H1 (cell line): ENCODE data around the gene GJB6. TPM values are rescaled to one million over a fixed set of nuclear protein-coding genes. Genes with fewer than 3 reads are reported as not detected.

Experiments used
- CTCF ChIA-PET: fragments of 300-600 bp; sonication (Branson Sonifier 250); formaldehyde crosslinking; loops from one replicate; lab custom pipeline; 2021; ENCODE audit not compliant: partially characterized antibody; lab: Charles Lee
- POLR2A ChIA-PET: fragments of 300-600 bp; sonication (Branson Sonifier 250); formaldehyde crosslinking; loops from one replicate; lab custom pipeline; 2021; ENCODE audit warnings: inconsistent platforms; ENCODE audit not compliant: partially characterized antibody; lab: Charles Lee
- DNase-seq, 2 experiments: peaks; one replicate each; pipeline versions ENCODE4 v3.0.0 to v3.0.0-alpha.2; 2010 to 2022; ENCODE audit warnings: low spot score in 2 of 2, low read depth in 1 of 2, mixed read lengths in 1 of 2
- FAIRE-seq: peaks from 2 replicates; lab custom pipeline; 2011; peaks lifted over from hg19 to GRCh38; lab: Jason Lieb, UNC
- H2AFZ ChIP-seq: 2 replicates; pipeline ENCODE4 v1.8.1; 2012; ENCODE audit warnings: low read length, inconsistent platforms
- H2AK5ac ChIP-seq: 2 replicates; pipeline ENCODE4 v1.6.1; 2013; ENCODE audit warnings: low read depth, low read length
- H2BK120ac ChIP-seq: replicated peaks from 2 replicates; pipeline ENCODE3; 2013; ENCODE audit warnings: low read depth, low read length, inconsistent platforms
- H2BK12ac ChIP-seq: 2 replicates; pipeline ENCODE4 v1.6.1; 2013; ENCODE audit warnings: low read depth, low read length
- H2BK15ac ChIP-seq: 2 replicates; pipeline ENCODE4 v1.6.1; 2013; ENCODE audit warnings: low read length
- H2BK20ac ChIP-seq: 2 replicates; pipeline ENCODE4 v1.6.1; 2013; ENCODE audit warnings: low read length
- H2BK5ac ChIP-seq: 2 replicates; pipeline ENCODE4 v1.6.1; 2013; ENCODE audit warnings: low read depth, low read length
- H3K14ac ChIP-seq: 2 replicates; pipeline ENCODE4 v1.6.1; 2013; ENCODE audit warnings: inconsistent platforms; ENCODE audit not compliant: insufficient read length
- H3K18ac ChIP-seq: 2 replicates; pipeline ENCODE4 v1.6.1; 2013; ENCODE audit warnings: low read length; ENCODE audit errors: extremely low read depth
- H3K23ac ChIP-seq: 2 replicates; pipeline ENCODE4 v1.6.1; 2013; ENCODE audit warnings: inconsistent platforms; ENCODE audit not compliant: insufficient read length
- H3K23me2 ChIP-seq: 2 replicates; pipeline ENCODE4 v1.6.1; 2013; ENCODE audit warnings: low read depth, low read length
- H3K27ac ChIP-seq: 2 replicates; pipeline ENCODE4 v1.6.1; 2011; ENCODE audit warnings: low read depth, low read length, inconsistent platforms
- H3K27me3 ChIP-seq, 4 experiments: replicated peaks in 1 of 4; 1 replicate in 1 of 4; 2 replicates in 3 of 4; pipeline versions ENCODE4 v1.6.1 to v1.8.1; 2011 to 2013; ENCODE audit warnings: low read length in 3 of 4, mild to moderate bottlenecking in 3 of 4, inconsistent platforms in 2 of 4, mixed read lengths in 2 of 4, moderate library complexity in 1 of 4; ENCODE audit not compliant: control insufficient read depth in 3 of 4, insufficient read depth in 3 of 4; ENCODE audit errors: extremely low read depth in 1 of 4
- H3K36me3 ChIP-seq, 4 experiments: 2 replicates each; pipeline versions ENCODE4 v1.6.1 to v1.8.1; 2011 to 2013; ENCODE audit warnings: mild to moderate bottlenecking in 4 of 4, low read length in 3 of 4, moderate library complexity in 2 of 4, control low read depth in 1 of 4, inconsistent platforms in 1 of 4; ENCODE audit not compliant: insufficient read depth in 4 of 4, control insufficient read depth in 2 of 4
- H3K4ac ChIP-seq: replicated peaks from 2 replicates; pipeline ENCODE3; 2013; ENCODE audit warnings: low read length, low read depth, mixed read lengths, inconsistent platforms; ENCODE audit not compliant: insufficient read length
- H3K4me1 ChIP-seq, 4 experiments: replicated peaks in 1 of 4; 1 replicate in 1 of 4; 2 replicates in 3 of 4; pipeline versions ENCODE4 v1.6.1 to v1.8.1; 2011 to 2013; ENCODE audit warnings: low read length in 3 of 4, inconsistent platforms in 2 of 4, mixed read lengths in 1 of 4; ENCODE audit not compliant: insufficient read depth in 4 of 4, control insufficient read depth in 3 of 4
- H3K4me2 ChIP-seq, 2 experiments: 2 replicates each; pipeline versions ENCODE4 v1.6.1 to v1.8.1; 2011 to 2013; ENCODE audit warnings: low read depth in 2 of 2, low read length in 2 of 2, control low read depth in 1 of 2, inconsistent platforms in 1 of 2, mild to moderate bottlenecking in 1 of 2; ENCODE audit not compliant: insufficient read depth in 1 of 2
- H3K4me3 ChIP-seq, 4 experiments: fragments of 200-600, 300-600 bp in 1 of 4; sonication (generic), shearing (Covaris generic), sonication (Bioruptor Twin) in 1 of 4; 2 replicates each; pipeline versions ENCODE4 v1.5.1 to v1.8.1; 2011 to 2016; ENCODE audit warnings: low read length in 4 of 4, low read depth in 3 of 4, control low read depth in 2 of 4, inconsistent platforms in 2 of 4, mild to moderate bottlenecking in 2 of 4, mixed read lengths in 1 of 4, moderate library complexity in 1 of 4; ENCODE audit not compliant: insufficient read depth in 2 of 4; ENCODE audit errors: extremely low read depth in 1 of 4
- H3K56ac ChIP-seq: replicated peaks from 2 replicates; pipeline ENCODE3; 2013; ENCODE audit warnings: low read depth, mild to moderate bottlenecking, mixed read lengths, low read length, inconsistent platforms; ENCODE audit not compliant: insufficient read length
- H3K79me1 ChIP-seq: 2 replicates; pipeline ENCODE4 v1.6.1; 2013; ENCODE audit warnings: low read depth, low read length, control low read depth
- H3K79me2 ChIP-seq, 2 experiments: 2 replicates each; pipeline versions ENCODE4 v1.6.1 to v1.8.1; 2012 to 2013; ENCODE audit warnings: low read length in 2 of 2, mild to moderate bottlenecking in 2 of 2, inconsistent platforms in 1 of 2; ENCODE audit not compliant: insufficient read depth in 2 of 2, control insufficient read depth in 1 of 2
- H3K9ac ChIP-seq, 4 experiments: replicated peaks in 1 of 4; 1 replicate in 1 of 4; 2 replicates in 3 of 4; pipeline versions ENCODE4 v1.6.1 to v1.8.1; 2011 to 2013; ENCODE audit warnings: low read depth in 3 of 4, low read length in 3 of 4, control low read depth in 2 of 4, mild to moderate bottlenecking in 2 of 4, moderate library complexity in 2 of 4, inconsistent platforms in 1 of 4; ENCODE audit errors: extremely low read depth in 1 of 4
- H3K9me3 ChIP-seq, 2 experiments: 2 replicates each; pipeline versions ENCODE4 v1.6.1 to v1.8.1; 2012 to 2013; ENCODE audit warnings: mild to moderate bottlenecking in 2 of 2, moderate library complexity in 2 of 2, control low read depth in 1 of 2, inconsistent platforms in 1 of 2, low read depth in 1 of 2, low read length in 1 of 2, mixed read lengths in 1 of 2; ENCODE audit not compliant: insufficient read depth in 2 of 2
- H4K20me1 ChIP-seq, 2 experiments: replicated peaks in 1 of 2; 2 replicates each; pipeline versions ENCODE3 to v1.8.1; 2011 to 2013; ENCODE audit warnings: inconsistent platforms in 2 of 2, low read length in 2 of 2, mild to moderate bottlenecking in 1 of 2; ENCODE audit not compliant: insufficient read depth in 2 of 2, control insufficient read depth in 1 of 2
- H4K5ac ChIP-seq: 2 replicates; pipeline ENCODE4 v1.6.1; 2013; ENCODE audit warnings: low read length, low read depth, mixed read lengths, inconsistent platforms; ENCODE audit not compliant: insufficient read length
- H4K8ac ChIP-seq: 2 replicates; pipeline ENCODE4 v1.8.0; 2013; ENCODE audit warnings: mild to moderate bottlenecking, moderate library complexity, low read length, inconsistent platforms; ENCODE audit not compliant: insufficient read depth; ENCODE audit errors: extremely low read depth
- H4K91ac ChIP-seq: replicated peaks from 2 replicates; pipeline ENCODE3; 2013; ENCODE audit warnings: low read length, mixed read lengths, inconsistent platforms; ENCODE audit not compliant: insufficient read length
- BACH1 ChIP-seq: IDR thresholded peaks from 2 replicates; pipeline ENCODE4 v1.6.1; 2012; ENCODE audit warnings: low read length, improper control_type of control experiment
- GABPA ChIP-seq: IDR thresholded peaks from 2 replicates; pipeline ENCODE4 v1.6.1; 2011; ENCODE audit warnings: mild to moderate bottlenecking, low read length, moderate library complexity, borderline replicate concordance; ENCODE audit not compliant: insufficient read depth
- JUND ChIP-seq: IDR thresholded peaks from 2 replicates; pipeline ENCODE4 v1.6.1; 2011; ENCODE audit warnings: mild to moderate bottlenecking, improper control_type of control experiment, low read length
- NRF1 ChIP-seq: IDR thresholded peaks from 2 replicates; pipeline ENCODE4 v1.6.1; 2011; ENCODE audit warnings: mild to moderate bottlenecking, low read depth, low read length, improper control_type of control experiment
- RNF2 ChIP-seq: fragments of 200-900, 300-1000 bp; sonication (generic); IDR thresholded peaks from 2 replicates; pipeline ENCODE4 v1.7.1; 2016; ENCODE audit warnings: borderline replicate concordance, low read depth, mild to moderate bottlenecking, antibody characterized with exemption, low read length; ENCODE audit not compliant: poor library complexity, severe bottlenecking; ENCODE audit errors: missing control alignments
- SP1 ChIP-seq: IDR thresholded peaks from 2 replicates; pipeline ENCODE4 v1.6.1; 2011; ENCODE audit warnings: low read depth, low read length
- WGBS, 2 experiments: shearing (Covaris generic) in 1 of 2; methylation state at CpG; one replicate each; pipeline versions ENCODE4 v1.1.6 to v1.1.7; 2013 to 2015; ENCODE audit warnings: low lambda C conversion rate in 2 of 2, mixed read lengths in 2 of 2, inconsistent platforms in 1 of 2, low coverage in 1 of 2, missing lambda C conversion rate in 1 of 2; ENCODE audit not compliant: insufficient replicate concordance in 2 of 2, insufficient coverage in 1 of 2, insufficient read length in 1 of 2; ENCODE audit errors: extremely low coverage in 1 of 2, missing lambda C conversion rate in 1 of 2; 5-methylcytosine and 5-hydroxymethylcytosine counted together
- polyA plus RNA-seq, 7 experiments: library from polyadenylated mRNA; depleted of rRNA in 3 of 7; stranded (reverse) in 5 of 7; unstranded in 2 of 7; fragments of >200 nt in 5 of 7; fragments of 200-250 nt in 2 of 7; gene quantifications; 1 replicate in 5 of 7; 2 replicates in 1 of 7; 4 replicates in 1 of 7; pipeline versions ENCODE4 v1.2.1 to v1.2.3, GENCODE V29; 2011 to 2013; ENCODE audit warnings: missing spikeins in 2 of 7, mixed read lengths in 2 of 7
- total RNA-seq: library from RNA; stranded (reverse); fragmentation: NEBNext Ultra II Directional; extraction: Animal tissue kit (Norgen Biotek cat#: 25700); gene quantifications from 2 replicates; pipeline ENCODE4 v1.2.1, GENCODE V29; 2021
- TF ChIP-seq, protein P1 (sequence below): IDR thresholded peaks from 2 replicates; pipeline ENCODE4 v1.6.1; 2011; ENCODE audit warnings: low read depth, mild to moderate bottlenecking, low read length; ENCODE audit not compliant: insufficient read depth
- TF ChIP-seq, protein P2 (sequence below), 3 experiments: IDR thresholded peaks; 1 replicate in 2 of 3; 2 replicates in 1 of 3; pipeline versions ENCODE4 v1.5.1 to v1.6.1; 2011; ENCODE audit warnings: low read length in 3 of 3, mild to moderate bottlenecking in 3 of 3, inconsistent platforms in 2 of 3, low read depth in 1 of 3, moderate library complexity in 1 of 3; ENCODE audit not compliant: insufficient read depth in 1 of 3; ENCODE audit errors: control extremely low read depth in 1 of 3

Gene GJB6
- total and polyA plus RNA-seq, 2 of the 8 experiments (the other 6 are each of a cell fraction or from before 2014, with no cell fraction given): not detected

DNA sequence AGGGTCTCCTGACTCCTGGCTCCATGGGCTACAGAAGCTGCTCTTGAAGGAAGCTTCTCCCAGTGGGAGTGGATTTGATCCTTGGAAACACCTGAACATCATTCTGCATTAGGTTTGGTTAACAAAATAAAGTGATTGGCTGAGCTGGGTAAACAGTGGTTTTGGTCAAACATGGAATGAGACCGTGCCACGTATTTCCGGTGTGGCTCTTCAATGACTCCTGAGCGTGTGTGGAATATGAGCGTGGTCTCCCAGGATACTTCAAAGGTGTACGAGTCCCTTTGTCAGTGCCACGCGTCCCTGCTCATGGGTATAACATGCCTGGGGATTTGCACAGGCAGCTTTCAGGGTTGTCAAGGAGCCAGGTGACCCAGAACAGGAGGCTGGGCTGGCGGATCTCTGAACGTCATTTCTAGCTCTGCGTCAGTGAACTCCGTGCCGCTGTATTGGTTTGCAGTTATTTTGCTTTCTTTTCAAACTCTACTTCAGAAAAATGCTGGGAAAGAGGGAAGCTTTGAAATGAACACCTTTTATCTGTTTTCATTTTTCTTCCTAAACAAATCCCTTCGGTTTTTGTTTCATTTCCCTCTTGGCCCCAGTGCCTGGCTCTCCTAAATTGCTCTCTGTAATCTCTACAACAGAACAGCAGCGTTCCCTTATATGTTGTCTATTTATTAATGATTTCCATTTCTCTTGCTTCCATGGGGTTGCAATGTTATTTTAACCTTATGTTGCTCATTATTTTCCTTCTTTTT is 26.3 kb upstream of the GJB6 start:
- Histone ChIP-seq H4K91ac (no peak overlapping the region), H3K23ac (no peak overlapping the region), H3K27me3 (no peaks in the 10 kb centered on the region; a peak in 1 of 7 replicates), H3K56ac (no peak overlapping the region), H2BK15ac (no peak overlapping the region), H2BK120ac (no peak overlapping the region), H4K20me1 (no peaks in the 10 kb centered on the region), H4K8ac (peak overlapping the region; percentile 57; the same call in 1 of the 2 replicates), H2BK20ac (no peak overlapping the region), H2AFZ (no peak overlapping the region), H3K23me2 (no peaks in the 10 kb centered on the region), H3K4me3 (no peak overlapping the region), H3K79me2 (no peaks in the 10 kb centered on the region), H2AK5ac (no peak overlapping the region), H3K9me3 (no peaks in the 10 kb centered on the region), H3K4me1 (no peaks in the 10 kb centered on the region), H3K36me3 (no peaks in the 10 kb centered on the region), H3K4ac (no peak overlapping the region), H3K27ac (no peak overlapping the region), H3K4me2 (no peak overlapping the region), H3K14ac (no peak overlapping the region), H2BK12ac (no peak overlapping the region), H4K5ac (no peak overlapping the region), H3K79me1 (no peaks in the 10 kb centered on the region), H3K18ac (no peak overlapping the region), H3K9ac (no peak overlapping the region), H2BK5ac (no peak overlapping the region)
- TF ChIP-seq, protein P1, sequence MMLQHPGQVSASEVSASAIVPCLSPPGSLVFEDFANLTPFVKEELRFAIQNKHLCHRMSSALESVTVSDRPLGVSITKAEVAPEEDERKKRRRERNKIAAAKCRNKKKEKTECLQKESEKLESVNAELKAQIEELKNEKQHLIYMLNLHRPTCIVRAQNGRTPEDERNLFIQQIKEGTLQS: no peak
- TF ChIP-seq GABPA (no peak), RNF2 (no peak), JUND (no peak), NRF1 (no peak), SP1 (no peak), BACH1 (no peak)
- TF ChIP-seq, protein P2, sequence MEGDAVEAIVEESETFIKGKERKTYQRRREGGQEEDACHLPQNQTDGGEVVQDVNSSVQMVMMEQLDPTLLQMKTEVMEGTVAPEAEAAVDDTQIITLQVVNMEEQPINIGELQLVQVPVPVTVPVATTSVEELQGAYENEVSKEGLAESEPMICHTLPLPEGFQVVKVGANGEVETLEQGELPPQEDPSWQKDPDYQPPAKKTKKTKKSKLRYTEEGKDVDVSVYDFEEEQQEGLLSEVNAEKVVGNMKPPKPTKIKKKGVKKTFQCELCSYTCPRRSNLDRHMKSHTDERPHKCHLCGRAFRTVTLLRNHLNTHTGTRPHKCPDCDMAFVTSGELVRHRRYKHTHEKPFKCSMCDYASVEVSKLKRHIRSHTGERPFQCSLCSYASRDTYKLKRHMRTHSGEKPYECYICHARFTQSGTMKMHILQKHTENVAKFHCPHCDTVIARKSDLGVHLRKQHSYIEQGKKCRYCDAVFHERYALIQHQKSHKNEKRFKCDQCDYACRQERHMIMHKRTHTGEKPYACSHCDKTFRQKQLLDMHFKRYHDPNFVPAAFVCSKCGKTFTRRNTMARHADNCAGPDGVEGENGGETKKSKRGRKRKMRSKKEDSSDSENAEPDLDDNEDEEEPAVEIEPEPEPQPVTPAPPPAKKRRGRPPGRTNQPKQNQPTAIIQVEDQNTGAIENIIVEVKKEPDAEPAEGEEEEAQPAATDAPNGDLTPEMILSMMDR (IDR thresholded peaks at IDR 0.05; ENCODE audit: control extremely low read depth in 1 of 3, insufficient read depth in 1 of 3, low read depth in 1 of 3, low read length in 3 of 3): no peak
- WGBS, 2 experiments: 86% methylated on average over 15 of the region's 15 CpGs; no CpG with 5 or more reads in 1 of the 2 experiments
- DNase-seq (no peak), FAIRE-seq (no peak)
- ChIA-PET POLR2A (interaction anchor here (0.7 kb wide), 1 partner anchor 215 kb away, joined by 3 read pairs; no protein-coding TSS in a partner anchor), CTCF (no interaction called here)
